ENCODE data around the gene TTC33.
"Not testable (repeated sequence)": the region's sequence is repeated elsewhere in the genome, so short reads cannot be mapped to it uniquely, and the experiment has no call there.

Gene TTC33

GRCh38 chr5:40603378-40603777 is 152.4 kb downstream of the TTC33 start:
- DNase-seq: no peak

GRCh38 chr5:40601198-40601868 is 154.4 kb downstream of the TTC33 start:
- no peak for DNase-seq

- DNase-seq: no peak
Observed at GRCh38 chr5:40600383-40600782, 155.4 kb downstream of the TTC33 start.

GRCh38 chr5:40599676-40600075 is 156.1 kb downstream of the TTC33 start:
- DNase-seq: no peak

- no peak for DNase-seq
Observed at GRCh38 chr5:40594811-40595210, 160.9 kb downstream of the TTC33 start.

- not testable (repeated sequence) for DNase-seq
Observed at GRCh38 chr5:40591727-40592396, 163.9 kb downstream of the TTC33 start.

GRCh38 chr5:40587376-40587775 is 168.4 kb downstream of the TTC33 start:
- no peak for DNase-seq

- no peak for DNase-seq
Observed at GRCh38 chr5:40585537-40586267, 170.1 kb downstream of the TTC33 start.

- DNase-seq: no peak
Observed at GRCh38 chr5:40584054-40584453, 171.7 kb downstream of the TTC33 start.

GRCh38 chr5:40578501-40579451 is 177.0 kb downstream of the TTC33 start:
- no peak for DNase-seq

- no peak for DNase-seq
Observed at GRCh38 chr5:40577718-40578117, 178.0 kb downstream of the TTC33 start.

- no peak for DNase-seq
Observed at GRCh38 chr5:40575921-40576320, 179.8 kb downstream of the TTC33 start.

- DNase-seq: no peak
Observed at GRCh38 chr5:40575411-40575810, 180.3 kb downstream of the TTC33 start.

GRCh38 chr5:40572937-40573336 is 182.8 kb downstream of the TTC33 start:
- DNase-seq: no peak

GRCh38 chr5:40572391-40572790 is 183.4 kb downstream of the TTC33 start:
- DNase-seq: no peak

- no peak for DNase-seq
Observed at GRCh38 chr5:40571729-40572128, 184.0 kb downstream of the TTC33 start.

- no peak for DNase-seq
Observed at GRCh38 chr5:40570408-40571129, 185.2 kb downstream of the TTC33 start.

GRCh38 chr5:40569546-40570270 is 186.1 kb downstream of the TTC33 start:
- no peak for DNase-seq

GRCh38 chr5:40568548-40568947 is 187.2 kb downstream of the TTC33 start:
- DNase-seq: no peak

- DNase-seq: not testable (repeated sequence)
Observed at GRCh38 chr5:40563173-40563572, 192.6 kb downstream of the TTC33 start.

- DNase-seq: no peak
Observed at GRCh38 chr5:40560474-40561110, 195.2 kb downstream of the TTC33 start.

Measured in DMS 273 treated with DMSO at 0.1 percent for 48 hours (cell line).